ENCODE results near the gene MAS1. TPM values are rescaled to one million over a fixed set of nuclear protein-coding genes. Genes with fewer than 3 reads are reported as not detected.

The MAS1 gene
- total RNA-seq: not detected in 2 replicates

DNA sequence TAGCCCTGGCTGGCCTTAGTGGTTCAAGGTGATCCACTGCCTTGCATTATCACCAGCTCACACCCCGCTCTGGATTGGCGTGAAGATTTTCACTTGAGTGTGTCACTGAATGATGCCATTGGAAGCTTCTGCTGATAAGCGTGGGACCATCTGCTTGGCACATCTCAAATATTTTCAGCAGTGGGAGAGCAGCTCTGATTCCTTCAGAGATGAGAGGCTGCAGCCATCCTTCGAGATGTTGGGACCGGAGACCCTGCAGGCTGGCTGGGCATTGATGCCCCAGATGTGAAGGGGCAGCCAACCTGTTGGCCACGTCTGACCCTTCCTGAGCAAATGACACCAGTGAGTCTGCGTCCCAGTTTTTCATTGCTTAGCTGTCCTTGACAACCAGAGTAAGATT lies at the start of gene MAS1:
MAS1 (plus strand) TSS at position 197 of the 400 bp plus-strand sequence. CDS start 15,968 bp downstream, outside the sequence.

Other genes starting within 250 kb of the MAS1 start
- 107 and 140 TPM in 2 replicates for gene SOD2, start 197.7 kb upstream of the MAS1 start, total RNA-seq
- 52.3 and 55.4 TPM in 2 replicates for gene WTAP, start 163.5 kb upstream of the MAS1 start, total RNA-seq
- gene ACAT2, start 128.9 kb upstream of the MAS1 start, total RNA-seq: 132 and 133 TPM in 2 replicates
- 296 and 298 TPM in 2 replicates for gene TCP1, start 101.4 kb upstream of the MAS1 start, total RNA-seq
- 122 and 129 TPM in 2 replicates for gene MRPL18, start 100.5 kb upstream of the MAS1 start, total RNA-seq
- gene PNLDC1, start 90.7 kb upstream of the MAS1 start, total RNA-seq: 0.18 and 0.86 TPM in 2 replicates
- 38.1 and 46.1 TPM in 2 replicates for gene IGF2R, start 78.1 kb downstream of the MAS1 start, total RNA-seq
- gene SLC22A1, start 230.8 kb downstream of the MAS1 start, total RNA-seq: not detected in 2 replicates